AG04450 (cell line): ENCODE measurements around the gene CISD1. TPM values are rescaled to one million over a fixed set of nuclear protein-coding genes. Genes with fewer than 3 reads are reported as not detected.

Experiments
- CTCF ChIA-PET: fragments of 300-600, 350-600 bp; formaldehyde crosslinking; extraction: SDS; loops from one replicate; lab custom pipeline; 2022; ENCODE audit warnings: antibody characterized with exemption, inconsistent platforms; lab: Charles Lee
- POLR2A ChIA-PET: fragments of 350-600 bp; formaldehyde crosslinking; extraction: SDS; loops from one replicate; lab custom pipeline; 2021; ENCODE audit warnings: antibody characterized with exemption, inconsistent platforms; lab: Yijun Ruan, JAX
- DNase-seq: peaks from one replicate; pipeline ENCODE4 v3.0.0-alpha.2; 2011; ENCODE audit warnings: low read depth, low spot score
- H3K27ac ChIP-seq: one replicate; pipeline ENCODE4 v1.5.1; 2012; ENCODE audit warnings: low read depth, low read length, control low read depth
- H3K27me3 ChIP-seq: one replicate; pipeline ENCODE4 v1.6.0; 2012; ENCODE audit warnings: low read length; ENCODE audit not compliant: control insufficient read depth, insufficient read depth
- H3K4me3 ChIP-seq: 2 replicates; pipeline ENCODE4 v1.5.1; 2011; ENCODE audit warnings: mild to moderate bottlenecking, low read depth, low read length, control low read depth
- H3K9me3 ChIP-seq: 2 replicates; pipeline ENCODE4 v1.5.1; 2012; ENCODE audit warnings: low read length; ENCODE audit not compliant: control insufficient read depth, insufficient read depth
- polyA plus RNA-seq: library from polyadenylated mRNA; depleted of rRNA; stranded (reverse); fragments of >200 nt; gene quantifications from 2 replicates; pipeline ENCODE4 v1.2.3, GENCODE V29; 2011
- TF ChIP-seq, protein P1 (sequence below): IDR thresholded peaks from 2 replicates; pipeline ENCODE4 v1.5.1; 2011; ENCODE audit warnings: low read depth, low read length, control low read depth, inconsistent platforms

The CISD1 gene
- polyA plus RNA-seq, 1 experiment: 80.0 TPM

DNA sequence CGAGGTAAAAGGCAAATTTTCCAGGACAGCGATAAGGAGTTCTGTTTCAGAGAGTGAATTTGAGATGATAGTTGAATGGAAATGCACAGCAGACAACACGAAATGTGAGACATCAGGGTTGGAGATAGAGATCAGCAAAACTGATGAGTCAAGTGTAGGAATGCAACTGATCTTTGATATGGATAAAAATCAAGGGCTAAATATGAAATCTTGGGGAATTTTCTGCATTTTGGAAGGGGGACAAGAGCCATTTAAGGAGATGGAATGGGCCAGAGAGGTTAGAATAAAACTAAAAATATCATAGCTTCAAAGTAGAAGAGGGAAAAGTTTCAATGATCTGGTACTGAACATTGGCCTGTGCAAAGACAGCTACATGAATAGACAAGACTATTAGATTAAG is 11.5 kb downstream of the CISD1 start:
- Histone ChIP-seq H3K4me3 (no peak overlapping the region), H3K27me3 (no peaks in the 10 kb centered on the region), H3K27ac (no peak overlapping the region), H3K9me3 (no peaks in the 10 kb centered on the region)
- CTCF ChIA-PET: interaction anchor here (0.7 to 1.8 kb wide), 5 partner anchors 10 to 103 kb away, joined by 3 to 9 read pairs (median 3); no protein-coding TSS in a partner anchor
- TF ChIP-seq, protein P1, sequence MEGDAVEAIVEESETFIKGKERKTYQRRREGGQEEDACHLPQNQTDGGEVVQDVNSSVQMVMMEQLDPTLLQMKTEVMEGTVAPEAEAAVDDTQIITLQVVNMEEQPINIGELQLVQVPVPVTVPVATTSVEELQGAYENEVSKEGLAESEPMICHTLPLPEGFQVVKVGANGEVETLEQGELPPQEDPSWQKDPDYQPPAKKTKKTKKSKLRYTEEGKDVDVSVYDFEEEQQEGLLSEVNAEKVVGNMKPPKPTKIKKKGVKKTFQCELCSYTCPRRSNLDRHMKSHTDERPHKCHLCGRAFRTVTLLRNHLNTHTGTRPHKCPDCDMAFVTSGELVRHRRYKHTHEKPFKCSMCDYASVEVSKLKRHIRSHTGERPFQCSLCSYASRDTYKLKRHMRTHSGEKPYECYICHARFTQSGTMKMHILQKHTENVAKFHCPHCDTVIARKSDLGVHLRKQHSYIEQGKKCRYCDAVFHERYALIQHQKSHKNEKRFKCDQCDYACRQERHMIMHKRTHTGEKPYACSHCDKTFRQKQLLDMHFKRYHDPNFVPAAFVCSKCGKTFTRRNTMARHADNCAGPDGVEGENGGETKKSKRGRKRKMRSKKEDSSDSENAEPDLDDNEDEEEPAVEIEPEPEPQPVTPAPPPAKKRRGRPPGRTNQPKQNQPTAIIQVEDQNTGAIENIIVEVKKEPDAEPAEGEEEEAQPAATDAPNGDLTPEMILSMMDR: no peak
- POLR2A ChIA-PET: interaction anchor here (1.1 kb wide), 1 partner anchor 13 kb away, joined by 4 read pairs; the partner anchor contains the start of gene IPMK
- no peak for DNase-seq

DNA sequence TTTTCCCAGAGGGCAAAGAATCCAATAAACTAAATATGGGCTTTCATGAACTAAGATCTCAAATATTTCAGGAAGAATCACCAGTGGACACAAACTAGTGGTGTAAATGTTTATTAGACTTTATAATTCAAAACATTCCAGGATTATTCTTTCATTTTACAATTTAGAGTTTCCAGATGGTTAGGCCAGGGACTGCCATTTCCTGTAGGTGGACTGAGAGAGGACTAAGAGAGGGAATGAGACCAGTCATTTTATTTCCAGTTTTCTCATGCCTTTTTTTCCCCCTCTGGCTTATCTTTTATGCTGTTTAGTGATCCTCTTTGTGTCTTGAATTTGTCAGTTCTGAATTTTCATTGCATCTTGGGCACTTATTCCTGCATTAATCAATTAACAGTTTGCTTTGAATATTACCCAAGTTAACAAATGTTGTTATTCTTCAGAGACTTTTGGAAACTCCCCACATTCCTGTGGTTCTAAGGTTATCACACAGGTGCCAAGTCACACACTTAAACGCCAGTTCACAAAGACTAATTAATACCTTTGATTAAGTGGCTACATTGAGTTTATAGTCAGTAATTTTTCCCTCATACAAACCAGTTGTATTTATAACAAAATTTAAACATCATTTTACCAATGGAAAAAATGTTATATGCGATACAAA is 12.3 kb downstream of the CISD1 start:
- no peak for DNase-seq
- no peak overlapping the region for H3K27ac ChIP-seq
- H3K4me3 ChIP-seq: no peak overlapping the region
- no peaks in the 10 kb centered on the region for H3K9me3 ChIP-seq
- TF ChIP-seq, protein P1: no peak
- POLR2A ChIA-PET: interaction anchor here (1.1 kb wide), 1 partner anchor 13 kb away, joined by 4 read pairs; the partner anchor contains the start of gene IPMK
- no peaks in the 10 kb centered on the region for H3K27me3 ChIP-seq
- CTCF ChIA-PET: interaction anchor here (0.7 to 1.8 kb wide), 6 partner anchors 9 to 104 kb away, joined by 3 to 9 read pairs (median 4); no protein-coding TSS in a partner anchor

DNA sequence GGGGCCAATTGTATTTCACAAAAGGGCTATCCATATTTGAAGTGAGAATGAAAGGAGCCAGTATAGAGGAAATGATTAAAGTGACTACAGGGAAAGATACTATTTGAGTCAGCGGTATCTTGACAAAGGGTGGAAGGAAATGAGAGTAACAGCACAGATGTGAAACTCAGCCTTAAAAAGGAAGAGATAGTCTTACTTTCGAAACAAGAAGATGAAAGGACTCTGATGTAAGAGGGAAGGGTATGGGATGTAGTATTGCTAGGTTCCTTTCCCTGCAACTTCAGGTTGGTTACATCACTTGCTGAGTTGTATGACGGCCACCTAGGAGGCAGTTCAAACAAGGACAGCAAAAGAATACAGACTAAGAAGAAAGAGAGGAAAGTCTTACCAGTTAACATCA is 13.7 kb downstream of the CISD1 start:
- H3K27ac ChIP-seq: no peak overlapping the region
- CTCF ChIA-PET: interaction anchor here (1.6 kb wide), 1 partner anchor 8 kb away, joined by 5 read pairs; no protein-coding TSS in a partner anchor

DNA sequence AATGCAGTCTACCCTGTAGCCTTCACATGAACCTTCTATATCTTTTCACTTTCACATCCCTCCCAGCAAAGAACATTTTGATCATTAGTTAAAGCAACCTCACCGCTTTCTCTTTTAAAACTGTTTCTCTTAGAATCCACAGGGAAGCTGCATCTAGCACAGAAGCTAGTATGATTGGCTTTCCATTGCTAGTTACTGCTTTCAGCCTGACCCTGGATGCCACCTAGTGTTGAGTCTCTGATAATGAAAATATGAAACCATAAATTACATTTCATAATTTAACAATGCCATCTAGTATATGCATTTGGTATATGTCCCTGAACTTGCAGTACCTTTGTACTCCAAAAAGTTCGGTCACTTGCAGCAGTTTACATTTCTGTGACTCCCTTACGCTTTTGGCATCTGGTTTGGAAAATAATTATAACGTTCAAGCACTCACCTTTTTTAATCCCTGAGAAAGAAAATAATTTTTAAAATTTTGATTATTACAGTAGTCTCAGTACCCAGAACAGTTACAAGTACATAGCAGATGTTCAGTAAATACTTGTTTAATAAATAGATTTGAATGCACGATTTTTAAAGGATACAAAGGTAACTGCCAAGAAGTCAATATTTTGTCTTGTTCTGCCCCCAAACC is 22.7 kb downstream of the CISD1 start:
- Histone ChIP-seq H3K9me3 (no peaks in the 10 kb centered on the region), H3K4me3 (no peak overlapping the region), H3K27me3 (no peaks in the 10 kb centered on the region), H3K27ac (no peak overlapping the region)
- TF ChIP-seq, protein P1: peak; percentile 82
- no peak for DNase-seq
- POLR2A ChIA-PET: interaction anchor here (1.0 kb wide), 1 partner anchor 22 kb away, joined by 4 read pairs; the partner anchor contains the start of gene CISD1
- CTCF ChIA-PET: interaction anchor here (0.7 to 7.5 kb wide), 24 partner anchors 9 to 452 kb away, joined by 3 to 266 read pairs (median 6); partner anchors contain the start of genes CISD1 and TFAM

More for the DNA sequence above, 13.7 kb downstream of the CISD1 start:
- no peaks in the 10 kb centered on the region for H3K9me3 ChIP-seq
- no peak for DNase-seq
- POLR2A ChIA-PET: no interaction called here
- no peak overlapping the region for H3K4me3 ChIP-seq
- TF ChIP-seq, protein P1: no peak
- H3K27me3 ChIP-seq: no peaks in the 10 kb centered on the region
